Suprapubic skin (tissue), 4 donors: ENCODE measurements around the gene OSMR. TPM values are rescaled to one million over a fixed set of nuclear protein-coding genes. Genes with fewer than 3 reads are reported as not detected.

Source experiments
- DNase-seq, 2 donors: peaks; one replicate each; pipeline ENCODE4 v3.0.0-alpha.2; 2019; ENCODE audit warnings: low spot score in 2 of 2
- H3K27ac ChIP-seq: fragments of 200-600 bp; sonication (generic); one replicate; pipeline ENCODE4 v1.5.1; 2019
- H3K27me3 ChIP-seq: fragments of 200-600 bp; sonication (generic); one replicate; pipeline ENCODE4 v1.5.1; 2019
- H3K36me3 ChIP-seq: fragments of 200-600 bp; sonication (generic); one replicate; pipeline ENCODE4 v1.5.1; 2019
- H3K4me1 ChIP-seq: fragments of 200-600 bp; sonication (generic); one replicate; pipeline ENCODE4 v1.5.1; 2019
- H3K4me3 ChIP-seq: fragments of 200-600 bp; sonication (generic); one replicate; pipeline ENCODE4 v1.5.1; 2019; ENCODE audit warnings: mild to moderate bottlenecking
- H3K9me3 ChIP-seq: fragments of 200-600 bp; sonication (generic); one replicate; pipeline ENCODE4 v1.5.1; 2019
- CTCF ChIP-seq, 2 donors: fragments of 200-600 bp in 1 of 2; fragments of 450-650 bp in 1 of 2; sonication (generic) in 1 of 2; IDR thresholded peaks; one replicate each; pipeline ENCODE4 v1.5.1; 2016 to 2019; ENCODE audit warnings: antibody characterized with exemption in 2 of 2, mild to moderate bottlenecking in 1 of 2, moderate library complexity in 1 of 2
- EP300 ChIP-seq: sonication (generic); formaldehyde crosslinking; IDR thresholded peaks from one replicate; pipeline ENCODE4 v1.6.1; 2017; ENCODE audit warnings: antibody characterized with exemption
- POLR2A ChIP-seq, 2 donors: fragments of 450-650 bp; IDR thresholded peaks; one replicate each; pipeline ENCODE4 v1.6.1; 2017; ENCODE audit warnings: antibody characterized with exemption in 2 of 2, mild to moderate bottlenecking in 2 of 2, moderate library complexity in 2 of 2
- POLR2AphosphoS5 ChIP-seq, 3 donors: sonication (generic); formaldehyde crosslinking; IDR thresholded peaks; one replicate each; pipeline ENCODE4 v1.6.1; 2017; ENCODE audit warnings: antibody characterized with exemption in 3 of 3
- WGBS: methylation state at CpG from one replicate; pipeline ENCODE4 v1.1.5; 2018; 5-methylcytosine and 5-hydroxymethylcytosine counted together
- total RNA-seq, 4 donors: library from RNA; depleted of rRNA; stranded (reverse); fragments of >200 nt; gene quantifications; one replicate each; pipeline ENCODE4 v1.1.0, GENCODE V29; 2016

Gene OSMR
- total RNA-seq, 4 donors from 2014 or later = 20.0 to 44.3 (median 22.0) TPM

GRCh38 chr5:38871790-38872551, 26.2 kb downstream of the OSMR start:
- WGBS = 38% methylated on average over 5 of the region's 5 CpGs
- TF ChIP-seq POLR2A (IDR thresholded peaks at IDR 0.05) (no peak), EP300 (no peak), POLR2AphosphoS5 (IDR thresholded peaks at IDR 0.05) (no peak), CTCF (IDR thresholded peaks at IDR 0.05) (no peak)
- peaks cover 22% of the 10 kb centered on the region for H3K4me1 ChIP-seq
- peaks cover 11% of the 10 kb centered on the region for H3K36me3 ChIP-seq
- H3K9me3 ChIP-seq = no peaks in the 10 kb centered on the region
- no peak overlapping the region for H3K4me3 ChIP-seq
- H3K27me3 ChIP-seq = no peaks in the 10 kb centered on the region
- peak overlapping the region; percentile 2 for H3K27ac ChIP-seq
- no peak for DNase-seq

- Histone ChIP-seq H3K36me3 (peaks cover 19% of the 10 kb centered on the region), H3K4me1 (peaks cover 22% of the 10 kb centered on the region), H3K27ac (no peak overlapping the region), H3K9me3 (no peaks in the 10 kb centered on the region), H3K27me3 (no peaks in the 10 kb centered on the region), H3K4me3 (no peak overlapping the region)
- DNase-seq = no peak
- 91% methylated on average over 1 of the region's 1 CpG for WGBS
- no peak for TF ChIP-seq CTCF (IDR thresholded peaks at IDR 0.05)
- no peak for TF ChIP-seq POLR2AphosphoS5 (IDR thresholded peaks at IDR 0.05)
- TF ChIP-seq EP300 = no peak
- TF ChIP-seq POLR2A (IDR thresholded peaks at IDR 0.05) = no peak
These were observed 27.0 kb downstream of the OSMR start for GRCh38 chr5:38872826-38873225.

GRCh38 chr5:38874948-38875456, 29.2 kb downstream of the OSMR start:
- TF ChIP-seq CTCF (IDR thresholded peaks at IDR 0.05) (no peak), EP300 (no peak), POLR2A (IDR thresholded peaks at IDR 0.05) (no peak), POLR2AphosphoS5 (IDR thresholded peaks at IDR 0.05) (no peak)

GRCh38 chr5:38878391-38879077, 32.7 kb downstream of the OSMR start:
- no peak for DNase-seq
- Histone ChIP-seq H3K27ac (no peak overlapping the region), H3K4me3 (no peak overlapping the region), H3K36me3 (peaks cover 51% of the 10 kb centered on the region), H3K9me3 (no peaks in the 10 kb centered on the region), H3K27me3 (no peaks in the 10 kb centered on the region), H3K4me1 (no peaks in the 10 kb centered on the region)
- WGBS = 93% methylated on average over 5 of the region's 5 CpGs
- TF ChIP-seq POLR2A (IDR thresholded peaks at IDR 0.05) (no peak), POLR2AphosphoS5 (IDR thresholded peaks at IDR 0.05) (no peak), EP300 (no peak), CTCF (IDR thresholded peaks at IDR 0.05) (no peak)

More at GRCh38 chr5:38874948-38875456, 29.2 kb downstream of the OSMR start:
- H3K4me3 ChIP-seq = no peak overlapping the region
- peaks cover 22% of the 10 kb centered on the region for H3K4me1 ChIP-seq
- no peaks in the 10 kb centered on the region for H3K9me3 ChIP-seq
- H3K27ac ChIP-seq = no peak overlapping the region
- peaks cover 31% of the 10 kb centered on the region for H3K36me3 ChIP-seq
- WGBS = 68% methylated on average over 5 of the region's 5 CpGs
- H3K27me3 ChIP-seq = no peaks in the 10 kb centered on the region
- DNase-seq = no peak

- H3K36me3 ChIP-seq = peaks cover 56% of the 10 kb centered on the region
- WGBS = 96% methylated on average over 7 of the region's 7 CpGs
These were observed 33.3 kb downstream of the OSMR start for GRCh38 chr5:38879078-38879460.

More at GRCh38 chr5:38879078-38879460, 33.3 kb downstream of the OSMR start:
- H3K27ac ChIP-seq = no peak overlapping the region
- no peaks in the 10 kb centered on the region for H3K4me1 ChIP-seq
- no peak overlapping the region for H3K4me3 ChIP-seq
- TF ChIP-seq POLR2A (IDR thresholded peaks at IDR 0.05) = no peak
- TF ChIP-seq CTCF (IDR thresholded peaks at IDR 0.05) = no peak
- no peak for TF ChIP-seq EP300
- TF ChIP-seq POLR2AphosphoS5 (IDR thresholded peaks at IDR 0.05) = no peak
- no peaks in the 10 kb centered on the region for H3K9me3 ChIP-seq
- DNase-seq = no peak
- H3K27me3 ChIP-seq = no peaks in the 10 kb centered on the region
